ENCODE data around the gene RPP30.

Gene RPP30
- total RNA-seq = 11.8 to 24.8 (median 20.3) reads per million in 4 donors

GRCh38 chr10:90871766-90872647 is at the start of gene RPP30:
TSS of gene RPP30 (plus strand) at chr10:90871974. CDS start at chr10:90871987, 13 bp downstream.
- peak; percentile 60 to 82 (median 73) for DNase-seq

GRCh38 chr10:90822508-90822907 is 49.3 kb upstream of the RPP30 start:
- DNase-seq = no peak

GRCh38 chr10:90832111-90832510 is 39.7 kb upstream of the RPP30 start:
- DNase-seq = no peak

GRCh38 chr10:90834326-90834725 is 37.4 kb upstream of the RPP30 start:
- no peak for DNase-seq

- DNase-seq = no peak
Observed at GRCh38 chr10:90837486-90837885, 34.3 kb upstream of the RPP30 start.

- DNase-seq = no peak
Observed at GRCh38 chr10:90842725-90843124, 29.0 kb upstream of the RPP30 start.

GRCh38 chr10:90845726-90846125 is 26.0 kb upstream of the RPP30 start:
- no peak for DNase-seq

GRCh38 chr10:90846746-90847145 is 25.0 kb upstream of the RPP30 start:
- DNase-seq = no peak

- DNase-seq = no peak
Observed at GRCh38 chr10:90847436-90847835, 24.3 kb upstream of the RPP30 start.

- DNase-seq = no peak
Observed at GRCh38 chr10:90849956-90850749, 21.6 kb upstream of the RPP30 start.

- DNase-seq = no peak
Observed at GRCh38 chr10:90855126-90855525, 16.6 kb upstream of the RPP30 start.

- DNase-seq = no peak
Observed at GRCh38 chr10:90856261-90856660, 15.5 kb upstream of the RPP30 start.

- no peak for DNase-seq
Observed at GRCh38 chr10:90856964-90857634, 14.7 kb upstream of the RPP30 start.

GRCh38 chr10:90857635-90858460 is 13.9 kb upstream of the RPP30 start, which contains the start of gene HTR7:
TSS of gene HTR7 (minus strand) at chr10:90858039. CDS start at chr10:90857671, 368 bp downstream.
- peak; percentile 26 to 59 (median 48) for DNase-seq

- DNase-seq = no peak
Observed at GRCh38 chr10:90858461-90858968, 13.3 kb upstream of the RPP30 start.

GRCh38 chr10:90859321-90859751 is 12.4 kb upstream of the RPP30 start:
- no peak for DNase-seq

- DNase-seq = no peak
Observed at GRCh38 chr10:90860790-90861189, 11.0 kb upstream of the RPP30 start.

GRCh38 chr10:90862908-90863514 is 8.8 kb upstream of the RPP30 start:
- DNase-seq = no peak

- no peak for DNase-seq
Observed at GRCh38 chr10:90865401-90865800, 6.4 kb upstream of the RPP30 start.

- no peak for DNase-seq
Observed at GRCh38 chr10:90866050-90866598, 5.7 kb upstream of the RPP30 start.

- DNase-seq = peak in 3 of 5 donors; percentile 14 to 72 (median 29)
Observed at GRCh38 chr10:90871279-90871765, 452 bp upstream of the RPP30 start.

Data from T-helper 1 cell (primary cell).